SJCRH30 (cell line): ENCODE results near the gene C18orf54. TPM values are rescaled to one million over a fixed set of nuclear protein-coding genes. Genes with fewer than 3 reads are reported as not detected.
"Not testable (repeated sequence)": the region's sequence is repeated elsewhere in the genome, so short reads cannot be mapped to it uniquely, and the experiment has no call there.

Source experiments
- DNase-seq, 2 experiments: peaks; one replicate each; pipeline ENCODE4 v3.0.0-alpha.2; 2015 to 2020
- H3K27ac ChIP-seq: fragments of 250-450 bp; sonication (Bioruptor Pico); 2 replicates; pipeline ENCODE4 v1.5.1; 2020; ENCODE audit warnings: mild to moderate bottlenecking, moderate library complexity
- H3K27me3 ChIP-seq: fragments of 250-450 bp; sonication (Bioruptor Pico); 2 replicates; pipeline ENCODE4 v1.5.1; 2020; ENCODE audit warnings: mild to moderate bottlenecking, moderate library complexity
- H3K36me3 ChIP-seq: fragments of 250-450 bp; sonication (Bioruptor Pico); 2 replicates; pipeline ENCODE4 v1.5.1; 2020; ENCODE audit warnings: mild to moderate bottlenecking, moderate library complexity
- H3K4me1 ChIP-seq: fragments of 250-450 bp; sonication (Bioruptor Pico); 2 replicates; pipeline ENCODE4 v1.5.1; 2020; ENCODE audit warnings: mild to moderate bottlenecking, moderate library complexity
- H3K4me3 ChIP-seq: fragments of 250-450 bp; sonication (Bioruptor Pico); 2 replicates; pipeline ENCODE4 v1.5.1; 2020; ENCODE audit warnings: mild to moderate bottlenecking, moderate library complexity
- H3K9me3 ChIP-seq: fragments of 250-450 bp; sonication (Bioruptor Pico); replicated peaks from 2 replicates; pipeline ENCODE4 v1.5.1; 2020; ENCODE audit warnings: mild to moderate bottlenecking, moderate library complexity
- total RNA-seq: library from RNA; depleted of rRNA; stranded (reverse); fragments of >200 nt; shearing (Covaris generic); gene quantifications from 2 replicates; pipeline ENCODE4 v1.2.3, GENCODE V29; 2014

Gene C18orf54
- total RNA-seq, 1 experiment from 2014 or later: 9.8 TPM

- peaks cover 9% of the 10 kb centered on the region for H3K36me3 ChIP-seq
- peak overlapping the region; percentile 86 for H3K27ac ChIP-seq
- no peaks in the 10 kb centered on the region for H3K9me3 ChIP-seq
- H3K4me1 ChIP-seq: 0 out of 2 replicates have a peak, but pooled peaks cover 4% of the 10 kb centered on the region
- peak overlapping the region; percentile 74 for H3K4me3 ChIP-seq
- no peaks in the 10 kb centered on the region for H3K27me3 ChIP-seq
- DNase-seq: peak in 1 of 2 experiments; percentile 37
Observed at GRCh38 chr18:54359233-54359632, 1.5 kb downstream of the C18orf54 start.

DNA sequence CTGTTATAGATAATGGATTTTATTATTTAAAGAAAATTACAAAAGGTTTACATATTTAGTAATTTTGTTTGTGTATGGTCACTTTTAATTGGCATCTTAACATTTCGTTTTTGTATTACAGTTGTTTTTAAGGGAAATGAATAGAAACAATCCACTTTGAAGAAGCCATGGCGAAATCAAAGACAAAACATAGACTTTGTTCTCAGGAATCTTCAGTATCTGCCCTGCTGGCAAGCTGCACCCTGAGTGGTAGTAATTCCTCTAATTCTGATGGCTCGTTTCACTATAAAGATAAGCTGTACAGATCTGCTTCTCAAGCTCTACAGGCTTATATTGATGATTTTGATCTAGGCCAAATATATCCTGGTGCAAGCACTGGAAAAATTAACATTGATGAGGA, 2.7 kb downstream of the C18orf54 start:
- H3K36me3 ChIP-seq: peaks cover 9% of the 10 kb centered on the region
- 0 out of 2 replicates have a peak, but pooled peaks cover 4% of the 10 kb centered on the region for H3K4me1 ChIP-seq
- H3K4me3 ChIP-seq: no peak overlapping the region
- no peak for DNase-seq
- H3K27me3 ChIP-seq: no peaks in the 10 kb centered on the region
- no peak overlapping the region for H3K27ac ChIP-seq
- no peaks in the 10 kb centered on the region for H3K9me3 ChIP-seq

- Histone ChIP-seq H3K27me3 (no peaks in the 10 kb centered on the region), H3K9me3 (no peaks in the 10 kb centered on the region), H3K4me1 (no peaks in the 10 kb centered on the region), H3K4me3 (no peak overlapping the region), H3K27ac (no peak overlapping the region), H3K36me3 (peaks cover 27% of the 10 kb centered on the region)
- no peak for DNase-seq
Observed at GRCh38 chr18:54378057-54378456, 20.4 kb downstream of the C18orf54 start.

DNA sequence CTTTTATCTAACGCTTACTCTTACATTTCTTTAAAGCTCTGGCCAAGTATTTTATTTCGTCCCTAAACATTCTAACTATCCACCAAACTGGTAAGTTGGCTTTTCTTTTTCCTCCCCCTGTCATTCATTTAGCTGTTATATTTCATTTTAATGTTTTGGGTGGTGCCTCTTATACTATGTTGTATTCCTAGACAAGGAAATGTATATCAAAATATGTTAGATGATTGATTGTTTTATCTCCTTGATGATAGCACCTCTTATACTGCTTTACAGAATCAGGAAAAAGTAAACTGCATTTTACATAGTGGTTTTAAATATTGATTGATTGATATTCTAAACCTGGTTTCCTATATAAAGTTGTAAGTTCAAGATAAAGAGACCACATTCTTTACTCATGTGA, 23.9 kb downstream of the C18orf54 start:
- Histone ChIP-seq H3K36me3 (peaks cover 5% of the 10 kb centered on the region), H3K4me3 (no peak overlapping the region), H3K27me3 (no peaks in the 10 kb centered on the region), H3K9me3 (no peaks in the 10 kb centered on the region), H3K4me1 (no peaks in the 10 kb centered on the region), H3K27ac (no peak overlapping the region)
- DNase-seq: no peak

- no peak for DNase-seq
- no peaks in the 10 kb centered on the region for H3K4me1 ChIP-seq
- H3K9me3 ChIP-seq: no peaks in the 10 kb centered on the region
- H3K27me3 ChIP-seq: no peaks in the 10 kb centered on the region
- H3K27ac ChIP-seq: no peak overlapping the region
- H3K4me3 ChIP-seq: no peak overlapping the region
- H3K36me3 ChIP-seq: peaks cover 5% of the 10 kb centered on the region
Observed at GRCh38 chr18:54382076-54382475, 24.4 kb downstream of the C18orf54 start.

- Histone ChIP-seq H3K9me3 (no peaks in the 10 kb centered on the region), H3K4me1 (peaks cover 7% of the 10 kb centered on the region), H3K36me3 (peaks cover 5% of the 10 kb centered on the region), H3K27ac (no peak overlapping the region), H3K27me3 (no peaks in the 10 kb centered on the region), H3K4me3 (no peak overlapping the region)
- no peak for DNase-seq
Observed at GRCh38 chr18:54382733-54383252, 25.1 kb downstream of the C18orf54 start.

DNA sequence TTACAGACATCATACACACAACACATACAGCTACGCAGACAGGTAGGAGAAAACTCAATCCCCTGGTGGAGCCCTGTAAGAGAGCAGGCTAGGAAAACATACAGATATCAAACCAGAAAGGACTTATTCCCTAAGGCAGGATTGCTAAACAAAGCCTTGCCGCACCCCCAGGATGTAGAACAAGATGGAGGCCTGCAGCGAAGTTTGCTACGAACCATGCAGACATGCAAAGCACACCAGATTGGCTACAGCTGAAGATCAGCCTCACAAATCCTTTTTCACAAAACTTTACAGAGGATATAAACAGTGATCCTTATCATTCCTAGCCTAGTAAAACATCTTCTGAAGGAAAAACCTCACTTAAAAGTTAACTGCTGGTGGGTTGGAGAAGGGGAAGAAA, 28.3 kb downstream of the C18orf54 start:
- Histone ChIP-seq H3K9me3 (peaks cover 3% of the 10 kb centered on the region; the same call in 1 of the 2 replicates), H3K27me3 (no peaks in the 10 kb centered on the region), H3K27ac (no peak overlapping the region), H3K4me3 (no peak overlapping the region), H3K4me1 (peaks cover 22% of the 10 kb centered on the region), H3K36me3 (peaks cover 5% of the 10 kb centered on the region)
- no peak for DNase-seq

DNA sequence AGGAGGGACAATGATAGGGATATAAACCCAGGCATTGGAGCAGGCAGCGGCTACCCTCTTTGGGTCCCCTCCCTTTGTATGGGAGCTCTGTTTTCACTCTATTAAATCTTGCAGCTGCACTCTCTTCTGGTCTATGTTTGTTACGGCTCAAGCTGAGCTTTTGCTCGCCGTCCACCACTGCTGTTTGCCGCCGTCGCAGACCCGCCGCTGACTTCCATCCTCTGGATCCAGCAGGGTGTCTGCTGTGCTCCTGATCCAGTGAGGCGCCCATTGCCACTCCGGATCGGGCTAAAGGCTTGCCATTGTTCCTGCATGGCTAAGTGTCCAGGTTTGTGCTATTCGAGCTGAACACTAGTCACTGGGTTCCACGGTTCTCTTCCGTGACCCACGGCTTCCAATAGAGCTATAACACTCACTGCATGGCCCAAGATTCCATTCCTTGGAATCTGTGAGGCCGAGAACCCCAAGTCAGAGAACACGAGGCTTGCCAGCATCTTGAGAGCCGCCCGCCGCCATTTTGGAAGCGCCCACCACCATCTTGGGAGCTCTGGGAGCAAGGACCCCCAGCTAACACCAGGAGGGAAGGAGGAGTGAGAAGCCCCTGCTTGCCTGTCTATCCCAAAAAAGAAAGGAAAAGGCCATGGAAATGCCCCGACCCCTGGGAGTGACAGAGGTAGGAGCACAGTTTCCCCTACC, 29.2 kb downstream of the C18orf54 start:
- peak overlapping the region; percentile 75 for H3K27ac ChIP-seq
- H3K9me3 ChIP-seq: not testable (repeated sequence)

DNA sequence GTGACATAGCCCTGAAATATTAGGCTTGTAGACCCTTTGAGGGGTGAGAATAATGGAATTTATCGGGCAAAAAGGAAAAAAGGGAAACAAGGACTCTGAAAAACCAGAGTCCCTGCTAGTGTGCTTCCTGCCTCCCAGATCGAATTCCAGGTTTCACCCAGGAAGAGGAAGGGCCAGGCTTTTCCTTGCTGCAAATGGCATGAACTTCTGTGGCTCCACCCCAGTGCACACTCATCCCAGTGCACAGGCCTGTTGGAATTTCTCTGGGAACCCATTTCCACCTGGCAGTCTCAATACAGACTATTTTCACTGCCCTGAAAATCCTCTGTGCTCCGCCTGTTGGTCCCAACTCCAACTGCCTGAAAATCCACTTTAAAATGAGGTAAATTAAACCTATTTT, 29.9 kb downstream of the C18orf54 start:
- H3K27ac ChIP-seq: peak overlapping the region; percentile 75

More for the DNA sequence above, 29.2 kb downstream of the C18orf54 start:
- not testable (repeated sequence) for H3K4me3 ChIP-seq, H3K36me3 ChIP-seq, DNase-seq, H3K27me3 ChIP-seq
- H3K4me1 ChIP-seq: peaks cover 22% of the 10 kb centered on the region

DNA sequence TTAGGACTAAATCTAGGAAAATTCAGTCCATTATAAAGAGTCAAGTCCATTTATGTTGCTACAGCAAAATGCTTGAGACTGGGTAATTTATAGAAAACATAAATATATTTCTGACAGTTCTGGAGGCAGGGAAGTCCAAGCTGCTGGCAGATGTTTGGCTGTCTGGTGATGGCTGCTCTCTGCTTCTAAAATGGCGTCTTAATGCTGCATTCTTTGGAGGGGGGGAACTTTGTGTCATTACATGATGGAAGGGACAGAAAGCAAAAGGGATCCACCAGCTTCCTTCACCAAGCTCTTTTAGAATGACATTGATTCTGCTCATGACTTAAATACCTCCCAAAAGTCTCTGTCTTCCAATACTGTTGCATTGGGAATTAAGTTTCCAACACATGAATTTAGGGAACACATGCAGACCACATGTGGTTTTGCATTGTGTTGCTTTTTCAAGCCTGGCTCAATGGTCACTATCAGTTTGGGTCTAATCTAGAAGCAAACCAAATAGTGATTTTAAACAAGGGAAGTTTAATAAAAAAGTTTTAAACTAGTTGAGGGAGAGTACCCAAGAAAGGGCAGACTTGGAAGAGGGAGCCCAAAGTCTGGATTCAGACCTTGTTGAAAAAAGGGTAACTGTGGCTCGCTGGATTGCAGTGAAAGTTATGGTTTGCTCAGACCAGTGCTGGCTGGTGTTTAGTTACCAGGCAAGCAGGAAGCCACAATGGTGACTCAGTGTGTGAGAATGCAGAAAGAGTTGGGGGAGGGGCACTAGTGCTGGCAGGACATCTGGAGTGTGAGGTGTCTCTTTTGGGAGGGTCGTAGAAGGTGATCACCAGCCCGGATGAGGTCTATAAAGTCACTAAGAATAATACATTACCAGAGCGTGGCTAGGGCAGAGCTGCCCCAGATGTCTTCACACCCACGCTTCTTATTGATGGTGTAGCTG, 30.8 kb downstream of the C18orf54 start:
- no peaks in the 10 kb centered on the region for H3K36me3 ChIP-seq
- peaks cover 22% of the 10 kb centered on the region for H3K4me1 ChIP-seq
- peak; percentile 77 to 81 for DNase-seq
- peaks cover 3% of the 10 kb centered on the region; the same call in 1 of the 2 replicates for H3K9me3 ChIP-seq
- H3K4me3 ChIP-seq: peak overlapping the region; percentile 14; the same call in 1 of the 2 replicates
- H3K27me3 ChIP-seq: no peaks in the 10 kb centered on the region
- H3K27ac ChIP-seq: peak overlapping the region; percentile 75

More for the DNA sequence above, 29.9 kb downstream of the C18orf54 start:
- Histone ChIP-seq H3K4me3 (peak overlapping the region; percentile 14; the same call in 1 of the 2 replicates), H3K9me3 (peaks cover 3% of the 10 kb centered on the region; the same call in 1 of the 2 replicates), H3K27me3 (no peaks in the 10 kb centered on the region), H3K4me1 (peaks cover 22% of the 10 kb centered on the region), H3K36me3 (no peaks in the 10 kb centered on the region)
- peak; percentile 48 to 50 for DNase-seq

DNA sequence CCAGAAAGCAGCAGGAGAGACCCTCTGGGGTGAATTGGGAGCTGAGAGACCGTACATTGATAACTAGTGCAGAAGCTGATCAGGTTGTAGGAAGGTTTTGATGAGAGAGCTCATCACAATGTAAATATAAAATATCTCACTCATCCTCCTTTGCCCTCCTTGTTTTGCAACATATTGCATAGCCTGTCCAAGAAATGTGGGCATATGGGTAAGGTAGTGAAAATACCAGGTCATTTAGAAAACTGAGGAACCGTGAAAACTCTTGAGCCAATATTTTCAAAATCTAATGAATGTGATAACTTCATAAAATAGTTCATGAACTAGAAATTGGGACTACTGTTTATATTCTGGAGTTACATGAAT, 31.4 kb downstream of the C18orf54 start:
- peaks cover 22% of the 10 kb centered on the region for H3K4me1 ChIP-seq
- H3K27me3 ChIP-seq: no peaks in the 10 kb centered on the region
- H3K27ac ChIP-seq: peak overlapping the region; percentile 75
- H3K36me3 ChIP-seq: no peaks in the 10 kb centered on the region
- DNase-seq: no peak
- H3K9me3 ChIP-seq: peaks cover 3% of the 10 kb centered on the region; the same call in 1 of the 2 replicates
- H3K4me3 ChIP-seq: no peak overlapping the region

DNA sequence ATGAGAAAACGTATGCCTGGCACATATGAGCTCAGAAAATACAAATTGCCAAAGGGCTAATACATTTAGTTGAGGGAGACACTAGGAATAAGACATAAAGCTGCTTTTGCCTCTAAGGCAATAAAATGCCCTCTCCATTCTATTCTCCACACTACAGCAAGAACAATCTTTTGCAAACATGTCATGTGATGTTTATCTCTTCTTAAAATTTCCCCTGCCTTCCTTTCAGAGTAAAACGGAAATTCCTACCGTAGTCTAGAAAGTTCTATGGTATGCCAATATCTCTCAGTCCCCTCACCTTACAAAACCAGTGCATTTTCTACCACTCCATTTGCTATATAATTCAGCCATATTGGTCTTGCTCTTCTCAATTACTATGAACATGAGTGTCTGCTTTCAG, 33.1 kb downstream of the C18orf54 start:
- H3K9me3 ChIP-seq: peaks cover 3% of the 10 kb centered on the region; the same call in 1 of the 2 replicates
- H3K4me1 ChIP-seq: peaks cover 22% of the 10 kb centered on the region
- H3K27ac ChIP-seq: no peak overlapping the region
- H3K36me3 ChIP-seq: no peaks in the 10 kb centered on the region
- no peak overlapping the region for H3K4me3 ChIP-seq
- no peak for DNase-seq
- no peaks in the 10 kb centered on the region; the same call in 1 of the 2 replicates for H3K27me3 ChIP-seq

DNA sequence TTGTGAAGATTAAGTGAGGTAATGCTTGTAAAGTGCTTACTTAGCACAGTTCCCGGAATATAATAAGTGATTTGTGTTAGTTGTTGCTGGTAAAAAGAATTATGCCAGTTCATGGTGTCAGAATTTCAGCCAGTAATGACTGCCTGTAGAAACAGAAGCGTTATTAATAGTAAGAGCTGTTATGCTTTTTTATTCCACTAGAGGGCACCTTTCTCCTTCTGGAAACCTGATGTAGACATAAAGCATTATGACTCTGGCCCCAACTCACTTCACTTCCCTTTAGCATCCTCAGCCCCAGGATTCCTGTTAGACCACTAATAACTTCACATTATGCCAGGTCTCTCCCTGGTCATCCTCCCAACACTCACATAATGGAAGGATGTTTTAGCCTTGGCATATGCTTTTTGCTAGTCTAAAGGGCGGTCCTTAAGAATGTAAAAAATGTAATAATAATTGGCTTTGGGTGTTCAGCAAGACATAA, 34.9 kb downstream of the C18orf54 start:
- peak in 1 of 2 experiments; percentile 80 for DNase-seq
- Histone ChIP-seq H3K4me3 (no peak overlapping the region), H3K27ac (no peak overlapping the region), H3K9me3 (peaks cover 3% of the 10 kb centered on the region; the same call in 1 of the 2 replicates), H3K4me1 (peaks cover 17% of the 10 kb centered on the region), H3K36me3 (no peaks in the 10 kb centered on the region), H3K27me3 (no peaks in the 10 kb centered on the region; the same call in 1 of the 2 replicates)

GRCh38 chr18:54393648-54394294, 36.1 kb downstream of the C18orf54 start:
- Histone ChIP-seq H3K4me1 (peaks cover 5% of the 10 kb centered on the region), H3K4me3 (no peak overlapping the region), H3K36me3 (no peaks in the 10 kb centered on the region), H3K27ac (no peak overlapping the region), H3K27me3 (no peaks in the 10 kb centered on the region; the same call in 1 of the 2 replicates), H3K9me3 (no peaks in the 10 kb centered on the region)
- DNase-seq: no peak
